Nephron progenitor cell (in vitro differentiated cells): ENCODE results near the gene ACSM2A.
"Not testable (repeated sequence)": the region's sequence is repeated elsewhere in the genome, so short reads cannot be mapped to it uniquely, and the experiment has no call there.

ENCODE experiments used
- DNase-seq: peaks from one replicate; pipeline ENCODE4 v3.0.0; 2021
- H3K27ac Mint-ChIP-seq: 2 replicates; pipeline ENCODE4 v1.8.0; 2021; ENCODE audit warnings: mild to moderate bottlenecking, moderate library complexity, mixed read lengths
- H3K27me3 Mint-ChIP-seq: 2 replicates; pipeline ENCODE4 v1.8.0; 2021; ENCODE audit warnings: mild to moderate bottlenecking, low read depth, mixed read lengths; ENCODE audit not compliant: poor library complexity
- H3K36me3 Mint-ChIP-seq: 2 replicates; pipeline ENCODE4 v1.8.0; 2021; ENCODE audit warnings: low read depth, mixed read lengths
- H3K4me1 Mint-ChIP-seq: 2 replicates; pipeline ENCODE4 v1.8.0; 2021; ENCODE audit warnings: mixed read lengths
- H3K4me3 Mint-ChIP-seq: 2 replicates; pipeline ENCODE4 v1.8.0; 2021; ENCODE audit warnings: mild to moderate bottlenecking, moderate library complexity, mixed read lengths
- H3K9me3 Mint-ChIP-seq: 2 replicates; pipeline ENCODE4 v1.8.0; 2021; ENCODE audit warnings: mild to moderate bottlenecking, moderate library complexity, mixed read lengths
- TF ChIP-seq, protein P1 (sequence below): fragments of 200-600 bp; sonication (generic); IDR thresholded peaks from 2 replicates; pipeline ENCODE4 v1.5.0; 2021; ENCODE audit warnings: antibody characterized with exemption

The ACSM2A gene

GRCh38 chr16:20451364-20451763 lies at the start of gene ACSM2A:
Gene ACSM2A, plus strand, starts transcription at chr16:20451521. Its CDS starts 8,594 bp downstream, at chr16:20460115.
- H3K4me1 Mint-ChIP-seq, H3K27me3 Mint-ChIP-seq, H3K9me3 Mint-ChIP-seq, DNase-seq, H3K36me3 Mint-ChIP-seq, H3K27ac Mint-ChIP-seq, H3K4me3 Mint-ChIP-seq: not testable (repeated sequence)

- DNase-seq = no peak
- TF ChIP-seq, protein P1, sequence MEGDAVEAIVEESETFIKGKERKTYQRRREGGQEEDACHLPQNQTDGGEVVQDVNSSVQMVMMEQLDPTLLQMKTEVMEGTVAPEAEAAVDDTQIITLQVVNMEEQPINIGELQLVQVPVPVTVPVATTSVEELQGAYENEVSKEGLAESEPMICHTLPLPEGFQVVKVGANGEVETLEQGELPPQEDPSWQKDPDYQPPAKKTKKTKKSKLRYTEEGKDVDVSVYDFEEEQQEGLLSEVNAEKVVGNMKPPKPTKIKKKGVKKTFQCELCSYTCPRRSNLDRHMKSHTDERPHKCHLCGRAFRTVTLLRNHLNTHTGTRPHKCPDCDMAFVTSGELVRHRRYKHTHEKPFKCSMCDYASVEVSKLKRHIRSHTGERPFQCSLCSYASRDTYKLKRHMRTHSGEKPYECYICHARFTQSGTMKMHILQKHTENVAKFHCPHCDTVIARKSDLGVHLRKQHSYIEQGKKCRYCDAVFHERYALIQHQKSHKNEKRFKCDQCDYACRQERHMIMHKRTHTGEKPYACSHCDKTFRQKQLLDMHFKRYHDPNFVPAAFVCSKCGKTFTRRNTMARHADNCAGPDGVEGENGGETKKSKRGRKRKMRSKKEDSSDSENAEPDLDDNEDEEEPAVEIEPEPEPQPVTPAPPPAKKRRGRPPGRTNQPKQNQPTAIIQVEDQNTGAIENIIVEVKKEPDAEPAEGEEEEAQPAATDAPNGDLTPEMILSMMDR = no peak
- Mint-ChIP-seq H3K36me3 (no peaks in the 10 kb centered on the region), H3K27ac (no peak overlapping the region), H3K4me3 (no peak overlapping the region), H3K4me1 (peaks cover 12% of the 10 kb centered on the region), H3K27me3 (peaks cover 4% of the 10 kb centered on the region), H3K9me3 (no peaks in the 10 kb centered on the region)
Observed at GRCh38 chr16:20402651-20403050, 48.7 kb upstream of the ACSM2A start.

GRCh38 chr16:20404637-20405036 lies 46.7 kb upstream of the ACSM2A start, which contains the start of gene PDILT:
Gene PDILT, minus strand, starts transcription at chr16:20404737. Its CDS starts 5,437 bp downstream, at chr16:20399300.
- H3K9me3 Mint-ChIP-seq = no peaks in the 10 kb centered on the region
- H3K27me3 Mint-ChIP-seq = peaks cover 4% of the 10 kb centered on the region
- TF ChIP-seq, protein P1 = no peak
- no peak within 1 kb of the TSS for H3K4me3 Mint-ChIP-seq
- H3K36me3 Mint-ChIP-seq = no peaks in the 10 kb centered on the region
- no peak for DNase-seq
- peak within 1 kb of the TSS; percentile 50 for H3K27ac Mint-ChIP-seq
- H3K4me1 Mint-ChIP-seq = peaks cover 17% of the 10 kb centered on the region

DNA sequence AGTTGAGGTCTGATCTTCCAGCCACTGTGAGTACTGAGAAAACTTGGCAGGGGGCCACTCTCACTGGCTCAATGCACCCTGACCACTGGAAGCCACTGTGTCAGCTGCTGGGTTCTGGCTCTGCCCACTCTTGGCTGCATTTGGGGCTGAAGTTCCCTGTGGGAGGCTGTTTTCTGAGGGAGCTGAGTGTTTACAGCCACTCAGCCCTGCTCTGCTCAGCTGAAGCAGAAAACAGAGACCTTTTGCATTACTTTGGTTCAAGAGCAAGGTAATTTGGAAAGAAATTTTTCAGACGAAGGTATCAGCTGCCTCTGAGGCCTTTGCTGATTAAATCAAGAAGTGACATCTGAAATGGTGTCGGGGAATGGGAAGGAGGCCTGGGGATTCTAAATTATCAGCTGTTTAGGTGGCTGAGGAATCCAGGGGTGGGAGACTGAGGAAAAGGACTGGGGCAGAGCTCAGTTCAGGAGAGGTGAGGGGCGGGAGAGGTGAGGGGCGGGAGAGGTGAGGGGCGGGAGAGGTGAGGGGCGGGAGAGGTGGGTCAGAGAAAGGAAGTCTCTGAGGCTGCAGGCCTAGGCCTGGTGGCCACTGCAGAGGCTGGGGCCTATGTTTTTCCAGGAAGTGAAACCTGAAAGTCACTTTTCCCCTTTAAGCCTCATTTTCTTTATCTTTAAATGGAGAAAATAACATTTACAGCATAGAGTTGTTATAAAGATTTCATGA lies 41.8 kb upstream of the ACSM2A start, which contains the start of gene ACSM5:
TSS of gene ACSM5 (plus strand) at position 137 of the 723 bp plus-strand sequence. CDS start 1,951 bp downstream, outside the sequence.
- no peaks in the 10 kb centered on the region for H3K36me3 Mint-ChIP-seq
- H3K9me3 Mint-ChIP-seq = peaks cover 11% of the 10 kb centered on the region
- H3K27me3 Mint-ChIP-seq = peaks cover 6% of the 10 kb centered on the region
- H3K4me3 Mint-ChIP-seq = no peak within 1 kb of the TSS
- TF ChIP-seq, protein P1 = no peak
- no peak for DNase-seq
- H3K27ac Mint-ChIP-seq = peak within 1 kb of the TSS; percentile 41
- peaks cover 6% of the 10 kb centered on the region for H3K4me1 Mint-ChIP-seq

- no peak for DNase-seq
- Mint-ChIP-seq H3K9me3 (peaks cover 13% of the 10 kb centered on the region), H3K27ac (no peak overlapping the region), H3K4me3 (no peak overlapping the region), H3K27me3 (peaks cover 8% of the 10 kb centered on the region), H3K4me1 (peaks cover 6% of the 10 kb centered on the region), H3K36me3 (no peaks in the 10 kb centered on the region)
- TF ChIP-seq, protein P1 = no peak
Observed at GRCh38 chr16:20410121-20410723, 41.1 kb upstream of the ACSM2A start.

- Mint-ChIP-seq H3K27me3 (peaks cover 9% of the 10 kb centered on the region), H3K4me3 (no peak overlapping the region), H3K27ac (no peak overlapping the region), H3K9me3 (peaks cover 13% of the 10 kb centered on the region), H3K4me1 (peaks cover 6% of the 10 kb centered on the region), H3K36me3 (no peaks in the 10 kb centered on the region)
- TF ChIP-seq, protein P1 = no peak
- DNase-seq = no peak
Observed at GRCh38 chr16:20411055-20411454, 40.3 kb upstream of the ACSM2A start.
